Renal cortex interstitium (tissue), 11 donors: ENCODE measurements around the gene NTM. TPM values are rescaled to one million over a fixed set of nuclear protein-coding genes. Genes with fewer than 3 reads are reported as not detected.

Experiments used
- DNase-seq, 11 donors: peaks; one replicate each; pipeline ENCODE4 v3.0.0-alpha.2; 2013; ENCODE audit warnings: low read depth in 9 of 11, low spot score in 4 of 11; ENCODE audit errors: extremely low read depth in 1 of 11
- polyA plus RNA-seq, 3 donors: library from polyadenylated mRNA; unstranded; fragments of 120-200 nt; gene quantifications; one replicate each; pipeline ENCODE4 v1.2.1, GENCODE V29; 2013; ENCODE audit not compliant: insufficient read length in 3 of 3

Gene NTM
- polyA plus RNA-seq, 3 donors: 40.5 to 45.1 (median 43.9) TPM

GRCh38 chr11:131685206-131685605 is 314.8 kb downstream of the NTM start:
- DNase-seq: no peak

GRCh38 chr11:131685906-131686305 is 315.5 kb downstream of the NTM start:
- DNase-seq: no peak

GRCh38 chr11:131686836-131687235 is 316.4 kb downstream of the NTM start:
- no peak for DNase-seq

- no peak for DNase-seq
These were observed 317.1 kb downstream of the NTM start for GRCh38 chr11:131687291-131688047.

- peak in 7 of 11 donors; percentile 39 to 61 (median 53) for DNase-seq
These were observed 317.8 kb downstream of the NTM start for GRCh38 chr11:131688048-131688693.

- DNase-seq: no peak
These were observed 318.9 kb downstream of the NTM start for GRCh38 chr11:131689049-131689925.

GRCh38 chr11:131690362-131690761 is 319.9 kb downstream of the NTM start:
- no peak for DNase-seq

- DNase-seq: no peak
These were observed 320.4 kb downstream of the NTM start for GRCh38 chr11:131690776-131691175.

GRCh38 chr11:131691181-131692041 is 321.0 kb downstream of the NTM start:
- DNase-seq: no peak

GRCh38 chr11:131692151-131692550 is 321.7 kb downstream of the NTM start:
- DNase-seq: no peak

- DNase-seq: no peak
These were observed 322.5 kb downstream of the NTM start for GRCh38 chr11:131692961-131693360.

GRCh38 chr11:131693756-131694155 is 323.3 kb downstream of the NTM start:
- no peak for DNase-seq

GRCh38 chr11:131694526-131695424 is 324.4 kb downstream of the NTM start:
- peak; percentile 65 to 88 (median 76) for DNase-seq

- DNase-seq: no peak
These were observed 325.5 kb downstream of the NTM start for GRCh38 chr11:131695889-131696429.

- peak in 3 of 11 donors; percentile 31 to 52 (median 33) for DNase-seq
These were observed 326.3 kb downstream of the NTM start for GRCh38 chr11:131696690-131697089.

GRCh38 chr11:131703311-131703710 is 332.9 kb downstream of the NTM start:
- DNase-seq: no peak

- no peak for DNase-seq
These were observed 334.3 kb downstream of the NTM start for GRCh38 chr11:131704682-131705081.

- no peak for DNase-seq
These were observed 340.1 kb downstream of the NTM start for GRCh38 chr11:131710511-131710910.
